ENCODE data around the gene SLC26A11. TPM values are rescaled to one million over a fixed set of nuclear protein-coding genes. Genes with fewer than 3 reads are reported as not detected.

SLC26A11 gene
- total and polyA plus RNA-seq, 7 donors, result 2.2 to 5.1 (median 3.2) TPM

- peaks cover 6% of the 10 kb centered on the region for H3K4me1 ChIP-seq
- peak in 1 of 2 donors; percentile 8 for DNase-seq
- intact Hi-C loops (cut with DNase I), result loop anchor here in 1 of 2 donors (5.0 kb wide), 2 partner anchors 43 to 72 kb away; partner anchors contain the start of genes EIF4A3 and RNF213
- TF ChIP-seq CTCF (IDR thresholded peaks at IDR 0.05), result no peak
- no peak for ATAC-seq
- H3K4me3 ChIP-seq, result peak overlapping the region; percentile 96
- no peaks in the 10 kb centered on the region for H3K27me3 ChIP-seq (ENCODE audit: insufficient read depth in 3 of 3, low read length in 2 of 3)
- no peaks in the 10 kb centered on the region for H3K9me3 ChIP-seq
- WGBS, 3 donors, result 4 to 8% (median 5%) methylated on average over 5 of the region's 5 CpGs
- H3K27ac ChIP-seq, result peak overlapping the region; percentile 89
- H3K36me3 ChIP-seq (ENCODE audit: insufficient read depth in 1 of 2, low read depth in 1 of 2), result peaks cover 0 to 33% of the 10 kb centered on the region in 2 donors
Observed at GRCh38 chr17:80219763-80220053, 519 bp upstream of the SLC26A11 start.

GRCh38 chr17:80220736-80221215 lies 549 bp downstream of the SLC26A11 start:
- Histone ChIP-seq H3K36me3 (ENCODE audit: insufficient read depth in 1 of 2, low read depth in 1 of 2) (peaks cover 0 to 25% of the 10 kb centered on the region in 2 donors), H3K9me3 (no peaks in the 10 kb centered on the region), H3K27me3 (ENCODE audit: insufficient read depth in 3 of 3, low read length in 2 of 3) (no peaks in the 10 kb centered on the region), H3K4me1 (peaks cover 6% of the 10 kb centered on the region), H3K27ac (peak overlapping the region; percentile 89), H3K4me3 (peak overlapping the region; percentile 96)
- no peak for DNase-seq
- 2 to 9% (median 3%) methylated on average over 34 to 41 of the region's 41 CpGs for WGBS, 3 donors
- peak in 3 of 4 donors; percentile 24 to 51 (median 33) for ATAC-seq
- intact Hi-C loops (cut with DNase I), result no loop called here
- TF ChIP-seq CTCF (IDR thresholded peaks at IDR 0.05), result no peak

GRCh38 chr17:80221351-80222105 lies 1.3 kb downstream of the SLC26A11 start:
- WGBS, 3 donors, result 63 to 84% (median 78%) methylated on average over 27 to 29 of the region's 29 CpGs
- Histone ChIP-seq H3K9me3 (no peaks in the 10 kb centered on the region), H3K27ac (no peak overlapping the region)

GRCh38 chr17:80222376-80223141 lies 2.3 kb downstream of the SLC26A11 start:
- no peaks in the 10 kb centered on the region for H3K9me3 ChIP-seq
- ATAC-seq (no peak), DNase-seq (peak; percentile 9 to 41)
- peaks cover 0 to 19% of the 10 kb centered on the region in 2 donors for H3K36me3 ChIP-seq (ENCODE audit: insufficient read depth in 1 of 2, low read depth in 1 of 2)
- no peak for TF ChIP-seq CTCF (IDR thresholded peaks at IDR 0.05)
- H3K4me3 ChIP-seq, result no peak overlapping the region
- H3K27ac ChIP-seq, result no peak overlapping the region
- H3K27me3 ChIP-seq (ENCODE audit: insufficient read depth in 3 of 3, low read length in 2 of 3), result no peaks in the 10 kb centered on the region
- peaks cover 6% of the 10 kb centered on the region for H3K4me1 ChIP-seq
- intact Hi-C loops (cut with DNase I), result no loop called here
- 85 to 91% (median 90%) methylated on average over 18 of the region's 18 CpGs for WGBS, 3 donors

More at GRCh38 chr17:80221351-80222105, 1.3 kb downstream of the SLC26A11 start:
- Histone ChIP-seq H3K4me1 (peaks cover 6% of the 10 kb centered on the region), H3K36me3 (ENCODE audit: insufficient read depth in 1 of 2, low read depth in 1 of 2) (peaks cover 0 to 25% of the 10 kb centered on the region in 2 donors), H3K27me3 (ENCODE audit: insufficient read depth in 3 of 3, low read length in 2 of 3) (no peaks in the 10 kb centered on the region), H3K4me3 (peak overlapping the region; percentile 96)
- peak in 1 of 4 donors; percentile 3 for ATAC-seq
- DNase-seq, result no peak
- intact Hi-C loops (cut with DNase I), result no loop called here
- TF ChIP-seq CTCF (IDR thresholded peaks at IDR 0.05), result no peak
